ENCODE measurements around the gene ITPK1.

- TF ChIP-seq CTCF (IDR thresholded peaks at IDR 0.05) (no peak), POLR2A (IDR thresholded peaks at IDR 0.05) (no peak)
These were observed 45.8 kb upstream of the ITPK1 start for GRCh38 chr14:93161411-93161940.
